ENCODE results near the gene CHST11. TPM values are rescaled to one million over a fixed set of nuclear protein-coding genes. Genes with fewer than 3 reads are reported as not detected.

Gene CHST11
- total RNA-seq, 1 experiment from 2014 or later = 6.7 TPM

GRCh38 chr12:104553421-104553820, 96.7 kb downstream of the CHST11 start:
- Histone ChIP-seq H3K9ac (ENCODE audit: extremely low read depth, insufficient read length, low read length) (no peak overlapping the region), H3T11ph (ENCODE audit: low read length) (no peak overlapping the region), H2BK120ac (ENCODE audit: low read depth, low read length, poor library complexity, severe bottlenecking) (no peak overlapping the region), H4K8ac (replicated peaks; ENCODE audit: insufficient read length, low read depth, low read length) (no peak overlapping the region), H2AFZ (ENCODE audit: low read length) (no peak overlapping the region), H3K4me2 (ENCODE audit: insufficient read depth, insufficient read length, low read length) (no peak overlapping the region), H4K5ac (ENCODE audit: insufficient read length, low read depth, low read length) (no peak overlapping the region), H3K79me1 (ENCODE audit: insufficient read depth, low read depth, low read length, poor library complexity, severe bottlenecking) (no peaks in the 10 kb centered on the region), H2AK5ac (ENCODE audit: insufficient read length, low read length) (no peak overlapping the region), H3K14ac (ENCODE audit: insufficient read depth, low read length) (no peak overlapping the region), H3K18ac (ENCODE audit: insufficient read length, low read depth, low read length) (no peak overlapping the region), H3K56ac (ENCODE audit: insufficient read length, low read depth, low read length) (no peak overlapping the region), H3K4me1 (ENCODE audit: insufficient read depth, low read length) (no peaks in the 10 kb centered on the region), H3K23ac (ENCODE audit: insufficient read length, low read depth, low read length) (no peak overlapping the region), H2BK15ac (ENCODE audit: low read depth, low read length) (no peak overlapping the region), H3K4ac (ENCODE audit: low read depth, low read length) (no peak overlapping the region), H3K79me2 (ENCODE audit: insufficient read depth, low read length) (no peaks in the 10 kb centered on the region), H2BK20ac (ENCODE audit: low read depth, low read length, poor library complexity, severe bottlenecking) (no peak overlapping the region), H4K91ac (ENCODE audit: insufficient read length, low read depth, low read length) (no peak overlapping the region), H2BK12ac (ENCODE audit: insufficient read length, low read depth, low read length) (no peak overlapping the region), H3K27ac (ENCODE audit: insufficient read length, low read depth, low read length) (no peak overlapping the region), H2BK5ac (ENCODE audit: insufficient read length, low read length) (no peak overlapping the region), H4K20me1 (ENCODE audit: control insufficient read depth, insufficient read depth, insufficient read length) (no peaks in the 10 kb centered on the region), H3K23me2 (ENCODE audit: insufficient read length, low read depth, low read length, poor library complexity, severe bottlenecking) (no peaks in the 10 kb centered on the region), H3K9me3 (ENCODE audit: control insufficient read depth, low read depth, low read length) (no peaks in the 10 kb centered on the region), H3K27me3 (ENCODE audit: insufficient read depth, low read length) (no peaks in the 10 kb centered on the region)
- Mint-ChIP-seq H3K27ac (no peak overlapping the region), H3K4me3 (no peak overlapping the region), H3K36me3 (ENCODE audit: insufficient read depth in 1 of 3, low read depth in 3 of 3) (peaks cover 2 to 13% (median 6%) of the 10 kb centered on the region in 3 experiments; a peak in 6 of 7 replicates), H3K4me1 (peaks cover 22 to 32% of the 10 kb centered on the region in 2 experiments), H3K9me3 (peaks cover 10% of the 10 kb centered on the region in 2 experiments; a peak in 4 of 5 replicates), H3K27me3 (ENCODE audit: low read depth) (no peaks in the 10 kb centered on the region; the same call in 1 of the 2 replicates)
- TF ChIP-seq CTCF (conservative IDR thresholded peaks at IDR 0.05) = no peak
- no peak for DNase-seq
- no CpG with 5 or more reads among the region's 4 CpGs for WGBS (ENCODE audit: extremely low coverage, insufficient read length, low lambda C conversion rate)
